K562 (cell line): ENCODE measurements around the gene BTG2. TPM values are rescaled to one million over a fixed set of nuclear protein-coding genes. Genes with fewer than 3 reads are reported as not detected.

ENCODE experiments used
- EGR1 ChIP-seq: fragments of 450-650 bp; conservative IDR thresholded peaks from 2 replicates; pipeline ENCODE4 v1.6.1; 2017; ENCODE audit warnings: mild to moderate bottlenecking
- ELK3 ChIP-seq: fragments of 450-650 bp; formaldehyde crosslinking; IDR thresholded peaks from 2 replicates; pipeline ENCODE4 v1.4.0; 2020; ENCODE audit warnings: mild to moderate bottlenecking
- JUN ChIP-seq, 2 experiments: sonication (generic) in 1 of 2; formaldehyde crosslinking in 1 of 2; IDR thresholded peaks; 2 replicates each; pipeline versions ENCODE4 v1.6.1 to v1.8.0; 2012 to 2022; ENCODE audit warnings: borderline replicate concordance in 2 of 2, mild to moderate bottlenecking in 2 of 2, improper control_type of control experiment in 1 of 2, low read depth in 1 of 2, low read length in 1 of 2, missing genetic modification reagents in 1 of 2
- MEIS2 ChIP-seq: fragments of 450-650 bp; IDR thresholded peaks from 2 replicates; pipeline ENCODE4 v1.6.1; 2014; ENCODE audit warnings: mild to moderate bottlenecking; ENCODE audit not compliant: partially characterized antibody
- NR2F6 ChIP-seq: fragments of 450-650 bp; formaldehyde crosslinking; IDR thresholded peaks from 2 replicates; pipeline ENCODE4 v1.4.0; 2020; ENCODE audit warnings: mild to moderate bottlenecking
- PHB ChIP-seq: fragments of 250-450 bp; sonication (Bioruptor Pico); IDR thresholded peaks from 2 replicates; pipeline ENCODE4 v1.5.0; 2021
- POLR3A ChIP-seq: IDR thresholded peaks from 2 replicates; pipeline ENCODE4 v1.6.1; 2011; ENCODE audit warnings: borderline replicate concordance, mild to moderate bottlenecking, moderate library complexity; ENCODE audit not compliant: insufficient read length, insufficient read depth; ENCODE audit errors: extremely low read depth
- POLR3G ChIP-seq: IDR thresholded peaks from 2 replicates; pipeline ENCODE4 v1.6.1; 2011; ENCODE audit not compliant: insufficient read length, insufficient replicate concordance; ENCODE audit errors: extremely low read depth
- PYGO2 ChIP-seq: fragments of 450-650 bp; IDR thresholded peaks from 2 replicates; pipeline ENCODE4 v1.6.1; 2016; ENCODE audit warnings: mild to moderate bottlenecking, missing genetic modification characterization, moderate library complexity, missing compliant biosample characterization
- SIN3A ChIP-seq, 2 experiments: fragments of 150-350 bp in 1 of 2; IDR thresholded peaks; 2 replicates each; pipeline ENCODE4 v1.6.1; 2011 to 2016; ENCODE audit warnings: borderline replicate concordance in 2 of 2, low read depth in 2 of 2, low read length in 2 of 2, mild to moderate bottlenecking in 2 of 2, moderate library complexity in 2 of 2; ENCODE audit not compliant: control insufficient read depth in 1 of 2
- SNRNP70 ChIP-seq: fragments of 200-400 bp; formaldehyde crosslinking; optimal IDR thresholded peaks from 2 replicates; pipeline ENCODE3; 2017; ENCODE audit warnings: low read depth, low read length
- SREBF1 ChIP-seq: fragments of 150-350 bp; IDR thresholded peaks from 2 replicates; pipeline ENCODE4 v1.6.1; 2014; ENCODE audit warnings: antibody characterized with exemption, low read depth, low read length, borderline replicate concordance
- XRCC5 ChIP-seq: fragments of 200-400 bp; formaldehyde crosslinking; IDR thresholded peaks from 2 replicates; pipeline ENCODE4 v1.6.1; 2017; ENCODE audit warnings: low read depth, mild to moderate bottlenecking, low read length
- ZBTB43 ChIP-seq: sonication (generic); formaldehyde crosslinking; IDR thresholded peaks from 2 replicates; pipeline ENCODE4 v1.8.0; 2023; ENCODE audit warnings: mild to moderate bottlenecking, missing genetic modification reagents
- ZNF124 ChIP-seq: sonication (generic); formaldehyde crosslinking; IDR thresholded peaks from 2 replicates; pipeline ENCODE4 v1.8.1; 2022; ENCODE audit warnings: missing genetic modification reagents
- polyA plus RNA-seq, 8 experiments: library from polyadenylated mRNA; depleted of rRNA in 4 of 8; stranded (reverse) in 5 of 8; unstranded in 3 of 8; fragments of >200 nt; fragmentation: Nextera tagmentation in 2 of 8; fragmentation: Illumina TruSeq in 1 of 8; extraction: Ambion mirVana in 2 of 8; extraction: Trizol in 1 of 8; gene quantifications; 2 replicates each; pipeline versions ENCODE4 v1.2.1 to v1.2.3, GENCODE V29; 2011 to 2014; ENCODE audit warnings: inconsistent platforms in 1 of 8, missing spikeins in 1 of 8
- total RNA-seq, 7 experiments: library from RNA; depleted of rRNA in 6 of 7; stranded (reverse); fragments of >200 nt in 6 of 7; fragmentation: Illumina TruSeq in 2 of 7; extraction: Trizol in 2 of 7; gene quantifications; 2 replicates each; pipeline versions ENCODE4 v1.2.1 to v1.2.3, GENCODE V29; 2011 to 2021; ENCODE audit warnings: low replicate concordance in 1 of 7
- TF ChIP-seq, protein P1 (sequence below): sonication (generic); formaldehyde crosslinking; IDR thresholded peaks from 2 replicates; pipeline ENCODE4 v1.8.1; 2023; ENCODE audit warnings: mild to moderate bottlenecking, missing genetic modification reagents
- TF ChIP-seq, protein P2 (sequence below): fragments of 250-450 bp; sonication (Bioruptor Pico); IDR thresholded peaks from 2 replicates; pipeline ENCODE4 v1.4.0; 2020; ENCODE audit warnings: borderline replicate concordance

The BTG2 gene
- total and polyA plus RNA-seq, 9 of the 15 experiments (the other 6 are each of a cell fraction or from before 2014, with no cell fraction given), result 2.3 to 41.9 (median 8.7) TPM

GRCh38 chr1:203304919-203305808 is at the start of gene BTG2 (continued):
- TF ChIP-seq, protein P1, sequence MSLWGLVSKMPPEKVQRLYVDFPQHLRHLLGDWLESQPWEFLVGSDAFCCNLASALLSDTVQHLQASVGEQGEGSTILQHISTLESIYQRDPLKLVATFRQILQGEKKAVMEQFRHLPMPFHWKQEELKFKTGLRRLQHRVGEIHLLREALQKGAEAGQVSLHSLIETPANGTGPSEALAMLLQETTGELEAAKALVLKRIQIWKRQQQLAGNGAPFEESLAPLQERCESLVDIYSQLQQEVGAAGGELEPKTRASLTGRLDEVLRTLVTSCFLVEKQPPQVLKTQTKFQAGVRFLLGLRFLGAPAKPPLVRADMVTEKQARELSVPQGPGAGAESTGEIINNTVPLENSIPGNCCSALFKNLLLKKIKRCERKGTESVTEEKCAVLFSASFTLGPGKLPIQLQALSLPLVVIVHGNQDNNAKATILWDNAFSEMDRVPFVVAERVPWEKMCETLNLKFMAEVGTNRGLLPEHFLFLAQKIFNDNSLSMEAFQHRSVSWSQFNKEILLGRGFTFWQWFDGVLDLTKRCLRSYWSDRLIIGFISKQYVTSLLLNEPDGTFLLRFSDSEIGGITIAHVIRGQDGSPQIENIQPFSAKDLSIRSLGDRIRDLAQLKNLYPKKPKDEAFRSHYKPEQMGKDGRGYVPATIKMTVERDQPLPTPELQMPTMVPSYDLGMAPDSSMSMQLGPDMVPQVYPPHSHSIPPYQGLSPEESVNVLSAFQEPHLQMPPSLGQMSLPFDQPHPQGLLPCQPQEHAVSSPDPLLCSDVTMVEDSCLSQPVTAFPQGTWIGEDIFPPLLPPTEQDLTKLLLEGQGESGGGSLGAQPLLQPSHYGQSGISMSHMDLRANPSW (CRISPR knock-in tag), result no peak
- peak; percentile 80 for TF ChIP-seq EGR1
- TF ChIP-seq ZNF124, result no peak
- no peak for TF ChIP-seq POLR3G
- no peak for TF ChIP-seq PHB
- peak; percentile 83 for TF ChIP-seq JUN (IDR thresholded peaks at IDR 0.05; ENCODE audit: borderline replicate concordance, low read depth, low read length)
- TF ChIP-seq JUN (CRISPR knock-in tag; IDR thresholded peaks at IDR 0.05; ENCODE audit: borderline replicate concordance), result no peak
- TF ChIP-seq POLR3A, result no peak
- no peak for TF ChIP-seq XRCC5
- TF ChIP-seq ELK3, result no peak
- no peak for TF ChIP-seq NR2F6 (CRISPR knock-in tag)
- TF ChIP-seq SREBF1, result no peak
- TF ChIP-seq SNRNP70, result no peak
- TF ChIP-seq SIN3A (IDR thresholded peaks at IDR 0.05; ENCODE audit: borderline replicate concordance in 2 of 2, control insufficient read depth in 1 of 2, low read depth in 2 of 2, low read length in 2 of 2), result no peak; a peak in 1 of 4 replicates
- TF ChIP-seq ZBTB43 (CRISPR knock-in tag), result peak; percentile 75; the same call in 1 of the 2 replicates
- TF ChIP-seq, protein P2, sequence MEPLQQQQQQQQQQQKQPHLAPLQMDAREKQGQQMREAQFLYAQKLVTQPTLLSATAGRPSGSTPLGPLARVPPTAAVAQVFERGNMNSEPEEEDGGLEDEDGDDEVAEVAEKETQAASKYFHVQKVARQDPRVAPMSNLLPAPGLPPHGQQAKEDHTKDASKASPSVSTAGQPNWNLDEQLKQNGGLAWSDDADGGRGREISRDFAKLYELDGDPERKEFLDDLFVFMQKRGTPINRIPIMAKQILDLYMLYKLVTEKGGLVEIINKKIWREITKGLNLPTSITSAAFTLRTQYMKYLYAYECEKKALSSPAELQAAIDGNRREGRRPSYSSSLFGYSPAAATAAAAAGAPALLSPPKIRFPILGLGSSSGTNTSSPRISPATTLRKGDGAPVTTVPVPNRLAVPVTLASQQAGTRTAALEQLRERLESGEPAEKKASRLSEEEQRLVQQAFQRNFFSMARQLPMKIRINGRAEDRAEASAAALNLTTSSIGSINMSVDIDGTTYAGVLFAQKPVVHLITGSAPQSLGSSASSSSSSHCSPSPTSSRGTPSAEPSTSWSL (CRISPR knock-in tag), result no peak
- TF ChIP-seq PYGO2 (tag), result no peak
- TF ChIP-seq MEIS2, result no peak
